Inflammatory macrophage treated with lipopolysaccharide for 4 hours (primary cell): ENCODE measurements around the gene SYNGR2.

Experiments used
- DNase-seq: peaks from one replicate; pipeline ENCODE4 v3.0.0-alpha.2; 2020

Gene SYNGR2

DNA sequence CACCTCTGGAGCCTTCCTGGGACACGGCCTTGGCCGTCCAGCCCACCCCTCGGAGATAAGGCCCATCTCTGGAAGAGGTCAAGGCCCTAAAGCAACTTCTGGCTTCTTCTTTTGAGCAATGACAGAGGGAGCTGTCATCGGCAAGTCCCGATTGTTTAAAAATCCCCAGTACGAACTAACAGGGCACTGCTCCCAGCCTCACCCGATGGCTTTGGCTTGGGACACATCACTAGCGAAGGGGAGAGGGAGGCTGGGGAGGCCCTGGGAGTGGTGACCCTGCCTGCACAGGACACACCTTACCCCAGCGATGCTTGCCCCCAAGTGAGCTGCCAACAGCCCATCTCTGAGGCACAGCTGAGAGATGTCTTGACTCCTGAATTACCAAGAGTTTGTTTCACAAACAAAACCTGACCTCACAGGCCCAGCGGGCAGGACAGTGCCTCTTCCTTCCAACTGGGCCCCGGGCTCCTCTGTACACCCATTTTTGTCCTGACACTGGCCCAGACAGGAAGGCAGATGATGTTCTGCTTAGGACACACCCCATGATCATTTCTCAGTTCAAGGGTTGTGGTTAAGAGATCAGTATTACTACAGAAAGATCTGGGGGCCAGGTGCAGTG lies 4.8 kb downstream of the SYNGR2 start:
- DNase-seq: peak; percentile 59

DNA sequence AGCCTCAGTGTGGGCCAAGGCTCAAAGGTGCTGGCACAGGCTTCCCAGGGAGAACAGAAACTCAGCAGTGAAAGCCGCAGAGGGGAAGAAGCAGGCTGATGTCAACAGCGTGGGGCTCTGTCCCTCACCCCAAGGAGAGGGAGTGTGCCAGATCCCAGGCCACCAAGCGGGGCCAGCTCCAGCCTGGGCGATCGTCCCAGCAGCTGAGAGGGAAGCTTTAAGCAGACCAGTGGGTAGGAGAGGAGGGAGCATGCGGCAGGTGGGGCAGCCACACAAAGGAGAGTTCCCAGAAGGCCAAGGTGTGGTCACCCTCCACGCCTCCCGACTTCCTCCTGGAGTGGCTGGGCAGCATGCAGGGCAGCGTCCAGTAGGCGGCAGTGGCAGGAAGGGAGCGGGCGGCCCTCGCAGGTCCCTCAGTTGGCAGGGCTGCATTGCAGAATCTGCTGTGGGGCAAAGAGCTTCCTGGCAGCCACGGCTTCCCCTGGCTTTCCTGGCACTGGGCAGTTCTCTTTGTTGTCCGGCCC lies 6.0 kb downstream of the SYNGR2 start:
- peak; percentile 88 for DNase-seq

DNA sequence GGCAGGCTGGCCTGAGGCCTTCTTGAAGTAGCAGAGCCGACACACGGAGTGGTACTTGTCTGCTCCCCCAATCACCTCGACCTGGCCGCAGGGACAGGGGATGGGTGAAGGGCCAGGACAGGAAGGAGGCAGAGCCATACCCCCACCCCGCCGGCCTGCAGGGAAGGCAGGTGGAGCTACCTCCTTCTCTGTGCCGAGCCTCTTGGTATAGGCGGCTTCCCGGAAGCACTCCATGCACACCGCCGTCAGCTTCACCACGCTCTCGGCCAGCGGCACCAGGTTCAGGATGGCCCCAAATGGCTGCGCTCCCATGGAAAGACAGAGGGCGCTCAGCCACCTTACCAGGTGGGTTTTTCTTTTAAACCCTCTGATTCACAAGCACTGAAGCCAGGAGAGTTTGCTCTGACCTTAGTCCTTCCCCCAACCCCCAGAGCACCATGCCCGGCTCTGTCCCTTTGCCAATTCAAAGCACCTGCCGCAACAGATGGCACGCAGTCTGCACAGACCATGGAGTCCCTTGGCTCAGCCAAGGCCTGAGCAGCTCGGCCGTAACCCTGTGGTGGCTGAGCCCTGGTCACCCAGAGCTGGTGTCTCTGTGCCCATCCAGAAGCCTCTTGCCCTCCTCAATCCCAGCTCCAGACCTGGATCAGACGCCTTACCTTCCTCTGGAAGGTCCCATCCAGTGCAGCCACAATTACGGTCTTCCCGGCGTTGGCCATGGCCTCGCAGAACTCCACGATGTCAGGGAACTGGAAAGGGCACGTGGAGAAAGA lies 6.7 kb downstream of the SYNGR2 start:
- no peak for DNase-seq

DNA sequence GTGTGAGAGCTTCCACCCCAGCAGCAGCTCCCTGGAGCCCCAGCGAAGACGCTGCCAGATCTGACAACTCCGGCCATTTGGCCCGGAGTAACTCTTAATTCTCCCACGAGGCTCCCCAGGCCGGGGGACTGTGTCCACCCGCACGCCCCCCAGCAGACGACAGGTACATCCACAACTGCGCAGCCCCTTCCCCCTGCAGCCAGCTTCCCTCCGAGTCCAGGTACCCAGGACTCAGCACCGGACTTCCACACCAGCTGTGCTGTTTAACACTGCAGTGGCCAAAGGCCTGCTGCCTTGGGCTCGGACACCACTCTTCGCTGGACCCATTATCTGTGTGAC lies 7.2 kb downstream of the SYNGR2 start:
- no peak for DNase-seq

DNA sequence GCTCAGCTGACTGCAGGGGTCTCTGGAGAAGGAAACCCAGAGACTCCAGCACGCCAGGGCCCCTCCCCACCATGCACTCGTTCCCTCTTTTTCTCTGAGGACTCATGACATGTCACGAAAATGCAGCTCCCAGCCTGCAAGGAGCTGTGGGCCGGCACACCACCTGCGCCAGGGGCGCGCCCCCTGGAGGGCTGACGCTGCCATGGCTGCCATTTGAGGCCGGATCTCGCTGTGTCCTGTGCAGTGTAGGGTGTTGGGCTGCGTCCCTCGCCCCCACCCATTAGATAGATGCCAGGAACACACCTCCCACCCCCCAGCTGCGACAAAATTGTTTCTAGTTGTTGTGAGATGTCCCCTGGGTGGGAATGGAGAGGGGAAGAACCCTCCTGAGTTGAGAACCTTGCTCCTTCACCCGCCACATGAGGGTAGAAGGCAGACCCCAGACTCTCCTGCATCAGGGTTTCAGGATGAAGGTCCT lies 8.2 kb downstream of the SYNGR2 start:
- DNase-seq: peak; percentile 58

DNA sequence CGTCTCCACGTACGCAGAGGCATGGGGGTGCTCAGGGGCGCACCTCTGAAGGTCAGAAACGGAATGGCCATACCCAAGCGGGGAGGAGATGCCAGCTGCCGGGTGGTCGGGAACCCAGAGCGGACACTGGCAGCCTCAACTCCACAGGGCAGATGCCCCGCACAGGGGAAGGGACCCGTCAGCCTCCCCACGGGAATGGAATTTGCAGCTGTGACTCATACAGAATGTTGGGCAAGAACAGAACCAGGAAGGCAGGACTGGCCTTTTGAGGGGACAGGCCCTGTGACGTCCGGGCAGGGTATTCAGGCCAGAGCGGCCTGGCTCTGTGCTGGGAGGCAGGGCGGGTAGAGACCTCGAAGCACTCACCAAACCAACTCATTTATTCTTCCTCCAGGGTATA lies 11.0 kb downstream of the SYNGR2 start:
- peak; percentile 83 for DNase-seq

DNA sequence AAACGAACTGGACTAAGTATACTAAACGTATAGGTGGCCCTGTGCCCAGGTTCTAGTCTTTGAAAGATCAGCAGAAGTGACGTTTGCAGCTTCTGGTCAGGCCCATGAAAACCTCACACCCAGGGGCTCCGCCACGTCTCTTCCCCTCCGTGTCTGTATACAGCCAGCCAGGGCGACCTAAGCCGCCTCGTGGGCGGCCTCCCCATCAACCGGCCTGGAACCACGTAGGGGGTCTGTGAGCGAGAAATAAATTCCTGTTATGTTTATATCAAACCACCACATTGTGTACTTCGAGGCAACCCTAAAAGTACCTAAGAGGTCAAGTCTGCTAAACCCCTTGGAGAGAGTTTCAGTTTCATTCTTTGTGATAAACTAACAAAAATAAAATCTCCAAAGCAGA lies 11.7 kb downstream of the SYNGR2 start:
- DNase-seq: peak; percentile 33

DNA sequence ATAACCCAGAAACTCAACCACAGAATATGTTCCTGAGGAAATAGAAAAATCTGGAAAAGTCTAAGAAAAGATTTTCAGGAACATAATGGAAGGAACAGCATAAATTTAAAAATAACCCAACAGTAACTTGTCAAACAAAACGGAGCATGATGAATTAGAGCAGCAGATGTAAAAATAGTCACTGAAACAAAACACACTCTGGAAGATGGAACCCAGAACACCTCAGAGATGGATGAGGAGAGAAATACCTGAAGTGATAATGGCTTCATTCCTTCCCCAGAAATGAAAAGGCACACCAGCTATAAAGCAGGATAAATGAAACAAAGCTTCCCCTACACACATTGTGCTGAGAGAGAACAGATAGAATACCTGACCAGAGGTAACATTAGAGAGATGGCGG lies 12.1 kb downstream of the SYNGR2 start:
- DNase-seq: no peak

DNA sequence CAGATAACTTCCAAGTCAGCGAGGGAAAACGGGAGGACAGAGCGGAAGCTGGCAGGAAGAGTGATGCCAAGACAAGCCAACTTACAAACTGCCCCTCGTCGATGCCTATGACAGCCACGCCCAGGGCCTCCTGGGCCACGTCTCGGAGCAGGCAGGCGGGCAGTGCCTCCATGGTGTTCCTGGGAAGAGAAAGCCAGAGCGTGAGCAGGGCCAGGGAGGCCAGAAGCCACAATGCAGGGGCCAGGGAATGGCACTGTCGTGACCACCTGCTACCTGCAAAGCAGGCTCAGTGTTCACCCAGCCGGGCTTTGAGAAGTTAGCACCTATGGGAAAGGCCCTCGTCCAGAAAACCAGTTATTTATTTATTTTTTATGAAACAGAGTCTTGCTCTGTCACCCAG lies 14.1 kb downstream of the SYNGR2 start:
- DNase-seq: no peak

DNA sequence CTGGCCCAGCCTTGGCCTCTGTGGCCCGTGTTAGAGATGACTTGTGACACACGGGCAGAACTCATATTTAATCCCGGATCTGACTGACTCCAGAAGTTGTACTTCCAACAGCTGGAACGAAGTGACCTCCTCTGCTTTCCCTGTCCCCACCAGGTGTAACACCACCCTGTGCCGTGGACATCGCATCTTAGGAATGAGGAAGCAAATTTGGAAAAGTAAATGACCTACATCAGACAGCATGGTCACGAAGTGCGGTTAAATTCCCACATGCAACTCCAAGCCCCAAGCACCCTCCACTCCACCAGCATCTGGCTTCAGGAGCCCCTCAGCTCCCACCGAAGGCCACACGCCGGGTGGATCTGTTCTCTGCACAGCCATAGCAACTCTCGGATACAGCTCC lies 15.5 kb downstream of the SYNGR2 start:
- no peak for DNase-seq

DNA sequence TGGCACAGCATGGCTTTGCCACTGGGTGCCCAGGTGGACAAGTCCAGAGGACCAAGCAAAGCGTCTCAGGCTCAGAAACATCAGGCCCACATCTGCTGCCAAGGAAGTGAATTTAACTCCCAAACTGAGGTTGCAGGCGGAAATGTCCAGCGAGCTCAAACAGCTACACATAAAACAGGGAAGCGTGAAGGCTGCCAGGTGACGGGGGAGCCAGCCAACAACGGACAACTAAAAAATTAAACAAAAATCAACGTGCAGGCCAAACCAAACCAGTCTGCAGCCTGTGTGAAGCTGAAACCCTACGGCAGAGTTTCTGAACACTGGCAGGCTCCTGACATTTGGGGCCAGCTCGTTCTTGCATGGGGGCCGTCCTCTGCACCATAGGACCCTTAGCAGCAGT lies 16.0 kb downstream of the SYNGR2 start:
- no peak for DNase-seq

DNA sequence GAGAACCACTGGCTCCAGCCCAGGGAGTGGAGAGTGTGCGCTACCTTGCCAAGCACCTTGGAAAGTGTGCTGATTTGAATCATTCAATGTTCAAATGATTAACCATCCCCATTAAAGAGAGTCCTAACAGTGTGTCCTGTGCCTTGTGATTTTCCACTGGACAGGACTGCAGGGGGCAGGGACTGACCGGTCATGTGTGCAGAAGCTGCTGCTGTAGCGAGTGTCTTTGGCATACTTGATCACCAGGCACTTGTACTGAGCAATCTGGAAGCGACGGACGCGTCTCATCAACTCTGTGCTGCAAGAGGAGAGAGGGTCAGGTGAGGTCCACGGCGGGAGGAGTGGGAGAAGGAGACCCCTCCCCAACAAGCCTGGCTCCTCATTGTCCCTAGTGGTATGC lies 16.5 kb downstream of the SYNGR2 start:
- DNase-seq: no peak

DNA sequence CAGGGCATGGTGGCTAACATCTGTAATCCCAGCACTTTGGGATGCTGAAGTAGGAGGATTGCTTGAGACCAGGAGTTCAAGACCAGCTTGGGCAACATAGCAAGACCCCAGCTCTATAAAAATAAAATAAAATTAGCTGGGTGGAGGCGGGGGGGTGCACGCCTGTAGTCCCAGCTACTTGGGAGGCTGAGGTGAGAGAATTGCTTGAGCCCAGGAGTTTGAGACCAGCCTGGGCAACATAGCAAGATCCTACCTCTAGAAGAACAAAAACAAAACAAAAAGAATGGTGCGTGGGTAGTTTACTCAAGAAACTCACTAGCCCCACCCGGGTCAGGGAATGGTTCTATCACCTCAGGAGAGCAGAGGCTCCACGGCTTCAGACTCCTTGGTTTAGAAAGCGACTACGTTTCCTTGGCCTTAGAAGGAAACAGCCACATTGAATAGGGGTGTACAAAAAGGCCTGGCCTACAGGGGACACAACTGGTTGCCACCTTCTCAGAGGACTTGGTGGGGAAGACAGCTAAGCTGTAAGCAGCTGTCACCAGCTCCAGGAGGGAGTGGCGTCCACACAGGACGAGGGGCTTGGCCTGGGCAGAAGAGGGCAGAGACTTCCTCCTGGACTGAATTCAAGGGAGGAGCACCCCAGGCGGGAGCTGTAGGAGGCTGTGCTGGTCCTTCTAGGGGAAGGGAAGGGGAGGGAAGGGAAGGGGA lies 17.8 kb downstream of the SYNGR2 start:
- DNase-seq: peak; percentile 59

DNA sequence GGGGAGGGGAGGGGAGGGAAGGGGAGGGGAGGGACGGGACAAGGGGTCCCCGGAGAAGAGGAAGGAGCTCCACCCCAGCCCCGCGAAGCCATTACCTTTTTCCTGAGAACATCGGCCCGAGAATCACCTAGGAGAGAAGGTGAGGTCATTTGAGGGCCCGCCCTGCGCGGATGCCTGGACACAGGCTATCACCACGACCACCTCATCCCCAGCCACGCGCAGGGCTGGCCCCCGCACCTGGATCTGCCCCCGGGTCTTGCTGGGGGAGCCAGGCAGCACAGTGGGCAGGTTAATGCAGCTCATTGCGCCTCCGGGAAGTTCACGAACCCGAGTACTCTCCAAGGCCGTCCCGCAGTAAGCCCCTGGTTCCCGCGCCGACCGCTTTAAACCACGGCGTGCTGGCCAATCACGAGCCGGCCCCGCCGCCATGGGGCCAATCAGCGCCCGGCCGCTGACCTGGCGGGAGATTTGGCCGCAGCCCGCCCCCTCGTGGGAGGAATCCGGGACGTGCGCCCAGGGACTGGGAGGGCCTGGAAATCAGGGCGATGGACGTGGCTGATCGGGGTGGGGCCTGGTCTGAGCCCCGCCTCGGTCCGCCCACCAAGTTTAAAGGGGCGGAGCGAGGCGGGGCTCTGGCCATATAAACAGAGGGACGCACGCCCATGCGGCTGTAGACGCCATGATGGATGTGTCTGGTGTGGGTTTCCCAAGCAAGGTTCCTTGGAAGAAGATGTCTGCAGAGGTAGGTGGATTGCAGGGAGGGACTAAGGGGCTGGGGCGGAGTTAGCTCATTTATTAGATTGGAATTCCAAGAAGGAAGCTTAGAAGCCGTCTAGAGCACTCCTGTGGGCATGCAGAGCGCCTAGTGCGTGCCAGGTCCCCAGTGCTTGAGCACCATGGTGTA lies 18.6 kb downstream of the SYNGR2 start, which contains the start of the genes AFMID and TK1:
Gene AFMID, plus strand, starts transcription at position 671 of the 904 bp plus-strand sequence. Its CDS starts 9 bp downstream, at position 680.
Gene TK1, minus strand, starts transcription at position 361 of the 904 bp plus-strand sequence. Its CDS starts 58 bp downstream, at position 303.
- peak; percentile 98 for DNase-seq

DNA sequence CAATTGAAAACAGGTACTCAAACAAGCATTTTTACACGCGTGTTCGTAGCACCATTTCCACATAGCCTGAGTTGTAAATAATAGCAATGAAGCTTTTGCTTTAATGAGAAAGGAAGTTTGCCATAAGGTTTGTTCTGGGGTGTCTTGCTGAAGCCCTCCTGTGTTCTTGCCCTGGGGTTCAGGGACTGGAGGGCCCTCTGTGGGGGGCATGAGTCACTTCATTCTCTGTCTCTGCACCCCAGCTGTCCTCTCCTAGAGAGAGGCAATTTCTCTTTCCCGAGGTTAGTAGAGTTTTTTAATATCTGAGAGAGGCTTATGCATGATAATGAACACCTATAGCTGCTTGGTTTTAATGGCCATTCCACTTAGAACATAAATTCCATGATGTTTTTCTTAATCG lies 28.3 kb downstream of the SYNGR2 start:
- DNase-seq: no peak

DNA sequence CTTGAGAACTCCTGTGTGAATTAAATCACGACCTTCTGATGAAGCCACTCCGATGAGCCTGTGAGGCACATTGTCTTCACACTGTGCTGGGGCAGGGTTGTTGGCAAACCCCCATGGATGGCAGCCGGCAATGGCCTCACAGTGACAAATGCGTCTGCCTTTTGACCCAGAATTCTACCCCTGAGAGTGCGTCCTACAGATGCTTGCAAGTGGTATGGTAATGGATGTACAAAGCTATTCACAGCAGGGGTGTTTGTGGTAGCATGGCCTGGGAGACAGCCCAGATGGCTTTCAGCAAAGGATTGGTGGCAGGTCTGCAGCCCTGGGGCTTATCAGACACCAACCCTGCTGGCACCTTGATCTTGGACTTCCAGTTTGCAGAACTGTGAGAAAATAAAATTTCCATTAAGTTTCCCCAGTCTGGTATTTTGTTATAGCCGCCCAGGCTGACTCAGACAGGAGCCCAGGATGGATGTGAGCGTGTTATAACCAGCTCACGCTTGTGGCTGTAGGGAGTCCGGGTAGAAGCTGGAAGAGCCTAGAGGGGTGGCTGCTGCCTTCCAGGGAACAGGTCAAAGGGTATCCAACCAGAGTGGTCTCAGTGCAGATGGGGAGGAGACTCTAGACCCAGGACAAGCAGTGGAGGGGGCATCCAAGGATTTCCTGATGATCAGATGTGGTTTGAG lies 28.9 kb downstream of the SYNGR2 start:
- DNase-seq: no peak

DNA sequence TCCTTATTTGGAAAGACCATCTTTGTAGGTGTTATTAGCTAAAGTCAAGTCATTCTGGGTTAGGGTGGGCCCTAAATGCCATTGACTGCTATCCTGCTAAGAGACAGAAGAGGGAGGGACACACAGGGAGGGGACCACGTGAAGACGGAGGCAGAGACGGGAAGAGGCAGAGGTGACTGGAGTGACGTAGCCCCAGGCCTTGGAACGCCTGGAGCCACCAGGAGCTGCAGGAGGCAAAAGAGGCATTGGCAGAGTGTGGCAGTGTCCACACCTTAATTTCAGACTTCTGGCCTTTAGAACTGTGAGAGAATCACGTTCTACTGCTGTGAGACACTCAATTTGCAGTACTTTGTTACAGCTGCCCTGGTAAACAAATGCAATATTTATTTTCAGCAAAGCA lies 32.1 kb downstream of the SYNGR2 start:
- DNase-seq: no peak

DNA sequence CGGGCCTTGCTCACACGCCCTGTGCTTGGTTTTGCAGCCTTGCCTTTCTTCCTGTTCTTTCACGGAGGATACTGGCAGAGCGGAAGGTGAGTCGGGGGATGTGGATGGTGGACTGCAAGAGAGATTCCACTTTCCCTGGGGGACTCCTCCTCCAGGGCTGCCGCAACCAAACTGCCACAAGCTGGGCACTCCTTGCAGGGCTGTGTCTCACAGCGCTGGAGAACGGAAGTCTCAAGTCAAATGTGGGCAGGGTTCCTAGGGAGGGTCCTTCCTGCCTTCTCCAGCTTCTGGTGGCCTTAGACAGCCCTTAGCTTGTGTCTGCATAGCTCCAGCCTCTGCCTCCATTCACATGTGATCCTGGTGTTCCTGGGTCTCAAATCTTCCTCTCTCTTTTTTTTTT lies 34.3 kb downstream of the SYNGR2 start:
- no peak for DNase-seq

DNA sequence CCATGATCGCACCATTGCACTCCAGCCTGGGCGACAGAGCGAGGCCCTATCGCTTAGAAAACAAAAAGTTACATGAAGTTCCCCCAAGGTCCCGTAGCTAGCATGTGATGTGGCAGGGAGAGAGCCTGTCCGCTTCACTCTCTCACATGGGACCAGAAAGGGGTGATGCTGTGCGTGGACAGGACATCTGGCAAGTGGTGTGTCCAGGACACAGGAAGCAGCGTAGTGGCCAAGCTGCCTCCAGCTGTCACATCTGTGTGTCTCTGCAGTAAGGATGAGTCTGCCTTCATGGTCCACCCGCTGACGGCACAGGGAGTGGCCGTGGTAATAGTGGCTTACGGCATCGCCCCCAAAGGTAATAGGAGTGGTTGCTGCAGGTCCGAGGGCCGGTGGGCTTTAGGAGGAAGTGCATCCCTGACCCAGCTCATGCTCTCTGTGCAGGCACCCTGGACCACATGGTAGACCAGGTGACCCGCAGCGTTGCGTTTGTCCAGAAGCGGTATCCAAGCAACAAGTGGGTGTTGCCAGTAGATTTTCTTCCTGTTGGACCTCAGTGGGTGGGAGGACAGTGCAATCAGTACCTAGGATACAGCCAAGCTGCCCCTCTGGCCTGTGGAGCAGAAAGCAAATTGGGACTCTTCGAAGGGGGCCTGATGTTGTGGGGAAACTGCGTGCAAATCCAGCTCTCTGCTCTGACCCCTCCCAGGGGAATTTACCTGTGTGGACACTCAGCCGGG lies 36.2 kb downstream of the SYNGR2 start:
- DNase-seq: no peak

DNA sequence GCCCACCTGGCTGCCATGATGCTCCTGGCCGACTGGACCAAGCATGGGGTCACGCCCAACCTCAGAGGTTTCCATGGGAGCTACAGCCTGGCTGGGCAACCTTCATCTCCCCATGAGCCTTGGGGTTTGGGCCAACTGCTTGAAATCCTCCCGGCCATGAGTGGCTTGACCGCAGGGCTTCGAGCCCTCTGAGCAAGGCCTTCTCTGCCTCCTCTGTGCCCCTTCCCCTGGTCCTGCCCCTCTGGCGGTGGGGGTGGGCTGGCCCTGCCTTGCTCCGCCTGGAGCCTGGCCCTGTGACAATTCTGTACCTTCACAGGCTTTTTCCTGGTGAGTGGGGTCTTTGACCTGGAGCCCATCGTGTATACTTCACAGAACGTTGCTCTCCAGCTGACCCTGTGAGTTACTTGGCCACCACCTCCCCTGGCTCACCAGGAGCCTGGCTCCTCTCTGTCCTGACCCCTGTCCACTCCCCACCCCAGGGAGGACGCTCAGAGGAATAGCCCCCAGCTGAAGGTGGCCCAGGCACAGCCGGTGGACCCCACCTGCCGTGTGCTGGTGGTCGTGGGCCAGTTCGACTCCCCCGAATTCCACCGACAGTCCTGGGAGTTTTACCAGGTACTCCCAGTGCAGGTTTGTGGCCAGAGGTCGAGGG lies 36.9 kb downstream of the SYNGR2 start:
- DNase-seq: no peak

DNA sequence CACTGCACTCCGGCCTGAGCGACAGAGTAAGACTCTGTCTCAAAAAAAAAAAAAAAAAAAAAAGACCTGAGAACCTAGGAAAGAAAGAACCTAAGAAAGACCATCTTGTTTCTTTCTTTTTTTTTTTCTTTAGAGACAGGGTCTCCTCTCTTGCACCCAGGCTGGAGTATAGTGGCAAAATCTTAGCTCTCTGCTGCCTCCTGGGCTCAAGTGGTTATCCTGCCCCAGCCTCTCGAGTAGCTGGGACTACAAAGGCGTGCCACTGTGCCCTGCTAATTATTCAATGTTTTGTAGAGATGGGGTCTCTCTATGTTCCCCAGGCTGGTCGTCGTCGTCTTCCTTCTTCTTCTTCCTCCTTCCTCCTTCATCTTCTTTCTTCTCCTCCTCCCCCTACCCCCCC lies 37.9 kb downstream of the SYNGR2 start:
- DNase-seq: no peak
